C4-2B (cell line): Measurements from ENCODE around the gene AHRR.

Source experiments
- CTCF ChIP-seq: fragments of 450-650 bp; conservative IDR thresholded peaks from 2 replicates; pipeline ENCODE4 v1.5.1; 2017; ENCODE audit warnings: mild to moderate bottlenecking
- ZFX ChIP-seq: fragments of 450-650 bp; IDR thresholded peaks from 2 replicates; pipeline ENCODE4 v1.6.1; 2017

GRCh38 chr5:364497-364896, 43.0 kb downstream of the AHRR start:
- TF ChIP-seq CTCF (no peak), ZFX (no peak)
